Tibial nerve (tissue), 4 donors: Measurements from ENCODE around the gene FAM50B. TPM values are rescaled to one million over a fixed set of nuclear protein-coding genes. Genes with fewer than 3 reads are reported as not detected.

ENCODE experiments used
- DNase-seq, 2 donors: peaks; one replicate each; pipeline ENCODE4 v3.0.0-alpha.2; 2019; ENCODE audit warnings: low spot score in 2 of 2
- H3K27ac ChIP-seq, 4 donors: fragments of 200-600 bp; sonication (generic) in 3 of 4; one replicate each; pipeline ENCODE4 v1.5.1; 2017 to 2019; ENCODE audit warnings: mild to moderate bottlenecking in 1 of 4
- H3K27me3 ChIP-seq, 2 donors: fragments of 200-600 bp; sonication (generic) in 1 of 2; one replicate each; pipeline versions ENCODE4 v1.5.1 to v1.6.0; 2017 to 2019
- H3K36me3 ChIP-seq, 3 donors: fragments of 200-600 bp; sonication (generic); one replicate each; pipeline ENCODE4 v1.5.1; 2018 to 2019
- H3K4me1 ChIP-seq, 4 donors: fragments of 200-600 bp; sonication (generic) in 3 of 4; one replicate each; pipeline ENCODE4 v1.5.1; 2017 to 2019
- H3K4me3 ChIP-seq, 4 donors: fragments of 200-600 bp; sonication (generic) in 3 of 4; one replicate each; pipeline ENCODE4 v1.5.1; 2017 to 2019; ENCODE audit warnings: mild to moderate bottlenecking in 1 of 4, moderate library complexity in 1 of 4
- H3K9me3 ChIP-seq, 4 donors: fragments of 200-600 bp; sonication (generic) in 3 of 4; one replicate each; pipeline ENCODE4 v1.5.1; 2017 to 2019
- CTCF ChIP-seq, 5 experiments: fragments of 200-600 bp in 3 of 5; fragments of 450-650 bp in 2 of 5; sonication (generic) in 3 of 5; IDR thresholded peaks; one replicate each; pipeline ENCODE4 v1.5.1; 2016 to 2019; ENCODE audit warnings: antibody characterized with exemption in 5 of 5, mild to moderate bottlenecking in 3 of 5, moderate library complexity in 2 of 5
- EP300 ChIP-seq, 2 donors: sonication (generic); formaldehyde crosslinking; IDR thresholded peaks; one replicate each; pipeline ENCODE4 v1.6.1; 2017; ENCODE audit warnings: antibody characterized with exemption in 2 of 2, mild to moderate bottlenecking in 1 of 2
- POLR2A ChIP-seq, 2 donors: fragments of 450-650 bp; IDR thresholded peaks; one replicate each; pipeline ENCODE4 v1.6.1; 2017; ENCODE audit warnings: antibody characterized with exemption in 2 of 2, mild to moderate bottlenecking in 2 of 2, moderate library complexity in 2 of 2
- WGBS, 2 donors: methylation state at CpG; one replicate each; pipeline ENCODE4 v1.1.5; 2018; 5-methylcytosine and 5-hydroxymethylcytosine counted together
- total RNA-seq, 4 donors: library from RNA; depleted of rRNA; stranded (reverse); fragments of >200 nt; gene quantifications; one replicate each; pipeline ENCODE4 v1.1.0, GENCODE V29; 2016

FAM50B gene
- total RNA-seq, 4 donors from 2014 or later, result 6.9 to 23.5 (median 16.1) TPM

- H3K4me3 ChIP-seq, result no peak overlapping the region
- no peak for TF ChIP-seq EP300 (IDR thresholded peaks at IDR 0.05)
- TF ChIP-seq POLR2A (IDR thresholded peaks at IDR 0.05), result no peak
- WGBS, 2 donors, result 65 to 73% methylated on average over 14 of the region's 14 CpGs
- no peak for DNase-seq
- H3K36me3 ChIP-seq, result no peaks in the 10 kb centered on the region
- H3K27me3 ChIP-seq, result no peaks in the 10 kb centered on the region
- peaks cover 0 to 67% (median 21%) of the 10 kb centered on the region in 4 donors for H3K4me1 ChIP-seq
- H3K9me3 ChIP-seq, result no peaks in the 10 kb centered on the region
- H3K27ac ChIP-seq, result peak overlapping the region in 2 of 4 donors; percentile 14 to 37
Measured at GRCh38 chr6:3822747-3823445, 26.3 kb upstream of the FAM50B start.

- Histone ChIP-seq H3K9me3 (no peaks in the 10 kb centered on the region), H3K27me3 (no peaks in the 10 kb centered on the region), H3K4me1 (peaks cover 0 to 67% (median 21%) of the 10 kb centered on the region in 4 donors), H3K36me3 (no peaks in the 10 kb centered on the region), H3K4me3 (no peak overlapping the region), H3K27ac (peak overlapping the region in 2 of 4 donors; percentile 14 to 37)
- DNase-seq, result no peak
- WGBS, 2 donors, result 87 to 91% methylated on average over 6 of the region's 6 CpGs
- TF ChIP-seq EP300 (IDR thresholded peaks at IDR 0.05) (no peak), CTCF (IDR thresholded peaks at IDR 0.05) (no peak)
Measured at GRCh38 chr6:3823671-3824070, 25.5 kb upstream of the FAM50B start.

- H3K27ac ChIP-seq, result peak overlapping the region; percentile 62 to 96 (median 84)
- no peaks in the 10 kb centered on the region for H3K36me3 ChIP-seq
- peak overlapping the region in 1 of 4 donors; percentile 31 for H3K4me3 ChIP-seq
- TF ChIP-seq EP300 (IDR thresholded peaks at IDR 0.05) (no peak), POLR2A (IDR thresholded peaks at IDR 0.05) (no peak), CTCF (IDR thresholded peaks at IDR 0.05) (peak; percentile 11 to 52 (median 43))
- H3K27me3 ChIP-seq, result no peaks in the 10 kb centered on the region
- 20 to 38% methylated on average over 15 of the region's 15 CpGs for WGBS, 2 donors
- peak in 1 of 2 donors; percentile 69 for DNase-seq
- H3K4me1 ChIP-seq, result peaks cover 0 to 54% (median 21%) of the 10 kb centered on the region in 4 donors
- no peaks in the 10 kb centered on the region for H3K9me3 ChIP-seq
Measured at GRCh38 chr6:3825331-3825831, 23.8 kb upstream of the FAM50B start.

GRCh38 chr6:3825851-3826581, 23.2 kb upstream of the FAM50B start:
- DNase-seq, result peak; percentile 79
- no peaks in the 10 kb centered on the region for H3K36me3 ChIP-seq
- H3K27me3 ChIP-seq, result no peaks in the 10 kb centered on the region
- H3K4me3 ChIP-seq, result peak overlapping the region in 1 of 4 donors; percentile 31
- no peaks in the 10 kb centered on the region for H3K9me3 ChIP-seq
- H3K4me1 ChIP-seq, result peaks cover 0 to 47% (median 21%) of the 10 kb centered on the region in 4 donors
- peak overlapping the region; percentile 62 to 96 (median 84) for H3K27ac ChIP-seq
- no peak for TF ChIP-seq POLR2A (IDR thresholded peaks at IDR 0.05)
- peak; percentile 27 to 96 for TF ChIP-seq EP300 (IDR thresholded peaks at IDR 0.05)
- TF ChIP-seq CTCF (IDR thresholded peaks at IDR 0.05), result no peak
- 11 to 12% methylated on average over 15 of the region's 15 CpGs for WGBS, 2 donors

GRCh38 chr6:3829285-3829684, 19.9 kb upstream of the FAM50B start:
- H3K4me3 ChIP-seq, result no peak overlapping the region
- TF ChIP-seq EP300 (IDR thresholded peaks at IDR 0.05) (no peak), CTCF (IDR thresholded peaks at IDR 0.05) (no peak), POLR2A (IDR thresholded peaks at IDR 0.05) (no peak)
- H3K27me3 ChIP-seq, result no peaks in the 10 kb centered on the region
- DNase-seq, result no peak
- no peaks in the 10 kb centered on the region for H3K36me3 ChIP-seq
- no peaks in the 10 kb centered on the region for H3K9me3 ChIP-seq
- H3K4me1 ChIP-seq, result peaks cover 0 to 28% (median 18%) of the 10 kb centered on the region in 4 donors
- H3K27ac ChIP-seq, result no peak overlapping the region
- WGBS, 2 donors, result 80 to 85% methylated on average over 5 of the region's 5 CpGs
